ENCODE data around the gene SRD5A3. TPM values are rescaled to one million over a fixed set of nuclear protein-coding genes. Genes with fewer than 3 reads are reported as not detected.

The SRD5A3 gene
- polyA plus RNA-seq, 1 donor from 2014 or later, result 6.2 TPM

DNA sequence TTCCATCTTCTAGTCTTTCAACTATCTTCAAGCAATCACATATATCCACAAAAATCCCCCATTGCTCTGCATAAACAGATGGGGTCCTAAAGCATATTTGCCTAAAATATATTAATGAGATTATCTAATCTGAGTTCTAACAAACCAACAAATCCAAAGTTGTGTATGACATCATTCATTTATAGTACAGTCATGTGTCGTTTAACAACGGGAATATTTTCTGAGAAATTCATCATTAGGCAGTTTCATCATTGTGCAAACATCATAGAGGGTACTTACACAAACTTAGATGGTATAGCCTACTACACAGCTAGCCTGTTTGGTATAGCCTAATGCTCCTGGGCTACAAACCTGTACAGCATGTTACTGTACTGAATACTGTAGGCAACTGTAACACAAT lies 38.0 kb upstream of the SRD5A3 start:
- Histone ChIP-seq H3K27ac (ENCODE audit: low read length) (no peak overlapping the region), H3F3A (ENCODE audit: insufficient read depth, low read length, poor library complexity, severe bottlenecking) (no peaks in the 10 kb centered on the region), H3K9me3 (ENCODE audit: low read length) (no peaks in the 10 kb centered on the region), H2AFZ (ENCODE audit: low read depth, low read length) (no peak overlapping the region), H3K27me3 (ENCODE audit: insufficient read depth, low read depth, low read length) (no peaks in the 10 kb centered on the region), H3K79me2 (replicated peaks; ENCODE audit: insufficient read depth, low read length) (no peaks in the 10 kb centered on the region), H3K9me2 (ENCODE audit: insufficient read depth, low read length) (no peaks in the 10 kb centered on the region), H3K4me2 (ENCODE audit: low read length) (no peak overlapping the region), H4K20me1 (ENCODE audit: insufficient read depth) (no peaks in the 10 kb centered on the region), H3K36me3 (ENCODE audit: insufficient read depth, low read length) (no peaks in the 10 kb centered on the region), H3K9ac (ENCODE audit: low read length) (no peak overlapping the region), H3K4me3 (ENCODE audit: low read length) (no peak overlapping the region)
- TF ChIP-seq POLR2AphosphoS5 (IDR thresholded peaks at IDR 0.05), result no peak
- TF ChIP-seq EZH2 (IDR thresholded peaks at IDR 0.05; ENCODE audit: borderline replicate concordance, insufficient read depth, low read length, poor library complexity, severe bottlenecking), result no peak
- TF ChIP-seq RAD21 (conservative IDR thresholded peaks at IDR 0.05), result no peak
- TF ChIP-seq TAF1 (IDR thresholded peaks at IDR 0.05; ENCODE audit: low read depth), result no peak
- no peak for TF ChIP-seq SMC3 (conservative IDR thresholded peaks at IDR 0.05; ENCODE audit: poor library complexity)
- no peak for TF ChIP-seq EP300 (conservative IDR thresholded peaks at IDR 0.05; ENCODE audit: poor library complexity, severe bottlenecking)
- no peak for TF ChIP-seq CTCF (IDR thresholded peaks at IDR 0.05; ENCODE audit: poor library complexity, severe bottlenecking)
- no peak for TF ChIP-seq MXI1 (conservative IDR thresholded peaks at IDR 0.05; ENCODE audit: poor library complexity, severe bottlenecking)
- TF ChIP-seq REST (IDR thresholded peaks at IDR 0.05; ENCODE audit: borderline replicate concordance), result no peak

DNA sequence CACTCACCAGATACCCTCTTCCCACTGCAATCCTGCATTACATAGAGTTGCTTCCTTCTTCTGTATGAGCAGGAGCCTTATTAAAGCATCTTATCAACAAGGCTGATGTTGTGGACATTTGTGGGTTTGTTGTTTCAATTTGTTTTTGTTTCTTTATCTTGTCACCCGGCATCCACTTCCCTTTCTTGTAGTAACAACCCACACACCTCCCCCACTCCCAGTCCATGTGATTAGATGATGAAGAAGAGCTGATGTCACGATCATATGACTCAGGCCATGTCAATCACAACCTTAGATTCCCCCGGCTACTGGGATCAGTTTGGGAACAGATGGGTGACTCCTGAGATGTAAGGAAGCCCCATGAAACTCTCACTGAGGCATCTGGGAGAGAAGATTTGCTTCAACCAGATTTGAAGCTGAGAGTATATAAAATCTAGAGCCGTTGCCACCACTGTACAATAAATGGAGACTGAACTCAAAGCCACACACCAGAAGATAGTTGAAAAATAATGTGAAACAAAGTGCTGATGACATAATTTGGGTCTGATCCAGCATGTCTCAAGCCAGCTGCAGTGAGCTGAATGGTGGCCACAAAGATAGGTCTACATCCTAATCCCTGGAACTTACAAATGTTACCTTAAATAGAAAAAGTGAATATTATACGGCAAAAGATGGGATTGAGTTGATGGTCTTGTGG lies 34.1 kb upstream of the SRD5A3 start:
- Histone ChIP-seq H4K20me1 (ENCODE audit: insufficient read depth) (no peaks in the 10 kb centered on the region), H3K4me2 (ENCODE audit: low read length) (no peak overlapping the region), H3K9me3 (ENCODE audit: low read length) (no peaks in the 10 kb centered on the region), H3K9me2 (ENCODE audit: insufficient read depth, low read length) (no peaks in the 10 kb centered on the region), H3F3A (ENCODE audit: insufficient read depth, low read length, poor library complexity, severe bottlenecking) (no peaks in the 10 kb centered on the region), H3K4me3 (ENCODE audit: low read length) (no peak overlapping the region), H3K27me3 (ENCODE audit: insufficient read depth, low read depth, low read length) (no peaks in the 10 kb centered on the region), H3K79me2 (replicated peaks; ENCODE audit: insufficient read depth, low read length) (no peaks in the 10 kb centered on the region), H3K36me3 (ENCODE audit: insufficient read depth, low read length) (no peaks in the 10 kb centered on the region), H2AFZ (ENCODE audit: low read depth, low read length) (no peak overlapping the region), H3K9ac (ENCODE audit: low read length) (no peak overlapping the region), H3K27ac (ENCODE audit: low read length) (no peak overlapping the region)
- TF ChIP-seq REST (IDR thresholded peaks at IDR 0.05; ENCODE audit: borderline replicate concordance) (no peak), RAD21 (conservative IDR thresholded peaks at IDR 0.05) (no peak), SMC3 (conservative IDR thresholded peaks at IDR 0.05; ENCODE audit: poor library complexity) (no peak), EP300 (conservative IDR thresholded peaks at IDR 0.05; ENCODE audit: poor library complexity, severe bottlenecking) (no peak), TAF1 (IDR thresholded peaks at IDR 0.05; ENCODE audit: low read depth) (no peak), POLR2AphosphoS5 (IDR thresholded peaks at IDR 0.05) (no peak), MXI1 (conservative IDR thresholded peaks at IDR 0.05; ENCODE audit: poor library complexity, severe bottlenecking) (no peak), CTCF (IDR thresholded peaks at IDR 0.05; ENCODE audit: poor library complexity, severe bottlenecking) (no peak), EZH2 (IDR thresholded peaks at IDR 0.05; ENCODE audit: borderline replicate concordance, insufficient read depth, low read length, poor library complexity, severe bottlenecking) (no peak)
